GM12878 (cell line): Measurements from ENCODE around the gene SLC25A36. TPM values are rescaled to one million over a fixed set of nuclear protein-coding genes. Genes with fewer than 3 reads are reported as not detected.
A peak's percentile ranks its signal among the peaks of the same experiment; 100 is the strongest.

ENCODE experiments used
- ASH2L ChIP-seq: fragments of 300-600, 200-600 bp; sonication (generic); IDR thresholded peaks from 2 replicates; pipeline ENCODE4 v1.6.1; 2017; ENCODE audit warnings: low read depth, mild to moderate bottlenecking, borderline replicate concordance
- BACH1 ChIP-seq: fragments of 450-650 bp; IDR thresholded peaks from 2 replicates; pipeline ENCODE4 v1.6.1; 2017; ENCODE audit warnings: mild to moderate bottlenecking, borderline replicate concordance
- CBFB ChIP-seq: IDR thresholded peaks from 2 replicates; pipeline ENCODE4 v1.6.1; 2016; ENCODE audit warnings: antibody characterized with exemption, low read depth
- CHD2 ChIP-seq: IDR thresholded peaks from 2 replicates; pipeline ENCODE4 v1.6.1; 2011; ENCODE audit warnings: low read depth, low read length, improper control_type of control experiment, borderline replicate concordance
- ELK1 ChIP-seq: IDR thresholded peaks from 2 replicates; pipeline ENCODE4 v1.6.1; 2012; ENCODE audit warnings: low read depth, low read length, improper control_type of control experiment
- ESRRA ChIP-seq: IDR thresholded peaks from 2 replicates; pipeline ENCODE4 v1.6.1; 2012; ENCODE audit warnings: mild to moderate bottlenecking, low read length, improper control_type of control experiment
- IKZF1 ChIP-seq: fragments of 450-650 bp; conservative IDR thresholded peaks from 2 replicates; pipeline ENCODE4 v1.6.1; 2017; ENCODE audit warnings: antibody characterized with exemption, mild to moderate bottlenecking
- MAX ChIP-seq: IDR thresholded peaks from 2 replicates; pipeline ENCODE4 v1.6.1; 2012; ENCODE audit warnings: low read depth, low read length, improper control_type of control experiment
- NFXL1 ChIP-seq: fragments of 450-650 bp; IDR thresholded peaks from 2 replicates; pipeline ENCODE4 v1.6.1; 2017; ENCODE audit warnings: antibody characterized with exemption, mild to moderate bottlenecking, borderline replicate concordance
- NKRF ChIP-seq: fragments of 450-650 bp; conservative IDR thresholded peaks from 2 replicates; pipeline ENCODE4 v1.6.1; 2017; ENCODE audit warnings: mild to moderate bottlenecking, moderate library complexity
- NR2C2 ChIP-seq: IDR thresholded peaks from 2 replicates; pipeline ENCODE4 v1.6.1; 2011; ENCODE audit warnings: borderline replicate concordance, low read depth; ENCODE audit not compliant: control insufficient read depth, insufficient read length
- NR2F1 ChIP-seq: fragments of 450-650 bp; conservative IDR thresholded peaks from 2 replicates; pipeline ENCODE4 v1.6.1; 2017; ENCODE audit warnings: mild to moderate bottlenecking
- PRDM15 ChIP-seq: fragments of 450-650 bp; formaldehyde crosslinking; IDR thresholded peaks from 2 replicates; pipeline ENCODE4 v1.4.0; 2020; ENCODE audit warnings: mild to moderate bottlenecking, moderate library complexity
- RELB ChIP-seq: fragments of 450-650 bp; IDR thresholded peaks from 2 replicates; pipeline ENCODE4 v1.6.1; 2017; ENCODE audit warnings: low read depth, mild to moderate bottlenecking, moderate library complexity
- TCF3 ChIP-seq: IDR thresholded peaks from 2 replicates; pipeline ENCODE4 v1.6.1; 2012; ENCODE audit warnings: low read depth, mild to moderate bottlenecking, low read length, borderline replicate concordance; ENCODE audit not compliant: insufficient read depth
- YY1 ChIP-seq: IDR thresholded peaks from 2 replicates; pipeline ENCODE4 v1.6.1; 2011; ENCODE audit warnings: low read depth, mild to moderate bottlenecking, low read length
- ZBTB33 ChIP-seq: fragments of 450-650 bp; IDR thresholded peaks from 2 replicates; pipeline ENCODE4 v1.6.1; 2017; ENCODE audit warnings: mild to moderate bottlenecking
- polyA plus RNA-seq, 11 experiments: library from polyadenylated mRNA; depleted of rRNA in 4 of 11; unstranded in 6 of 11; stranded (reverse) in 5 of 11; fragments of >200 nt; fragmentation: Nextera tagmentation in 4 of 11; fragmentation: Illumina TruSeq in 1 of 11; extraction: Ambion mirVana in 4 of 11; extraction: Trizol in 1 of 11; gene quantifications; 1 replicate in 1 of 11; 2 replicates in 10 of 11; pipeline versions ENCODE4 v1.2.1 to v1.2.3, GENCODE V29; 2011 to 2016; ENCODE audit warnings: inconsistent platforms in 2 of 11, missing spikeins in 2 of 11, low read depth in 1 of 11
- total RNA-seq, 4 experiments: library from RNA; depleted of rRNA in 3 of 4; stranded (reverse); fragments of >200 nt in 3 of 4; fragmentation: Illumina TruSeq in 1 of 4; extraction: Trizol in 1 of 4; gene quantifications; 2 replicates each; pipeline versions ENCODE4 v1.2.1 to v1.2.3, GENCODE V29; 2013 to 2021

Gene SLC25A36
- total and polyA plus RNA-seq, 10 of the 15 experiments (the other 5 are each of a cell fraction or from before 2014, with no cell fraction given): 13.0 to 183 (median 47.7) TPM

- TF ChIP-seq PRDM15 (CRISPR knock-in tag) (no peak), IKZF1 (peak; percentile 35), CBFB (no peak), BACH1 (0 out of 2 replicates have a peak, but pooled peaks have one; percentile 65), NKRF (peak; percentile 60; the same call in 1 of the 2 replicates), ESRRA (0 out of 2 replicates have a peak, but pooled peaks have one; percentile 18), TCF3 (no peak), ZBTB33 (no peak), NR2F1 (0 out of 2 replicates have a peak, but pooled peaks have one; percentile 31), ASH2L (0 out of 2 replicates have a peak, but pooled peaks have one; percentile 53), YY1 (peak; percentile 94), MAX (0 out of 2 replicates have a peak, but pooled peaks have one; percentile 32), CHD2 (0 out of 2 replicates have a peak, but pooled peaks have one; percentile 12), RELB (peak; percentile 35; the same call in 1 of the 2 replicates), NFXL1 (no peak), NR2C2 (no peak), ELK1 (0 out of 2 replicates have a peak, but pooled peaks have one; percentile 23)
Measured at GRCh38 chr3:140942221-140943104, 827 bp downstream of the SLC25A36 start (continued).
